Activated T-helper 1 cell treated with anti-CD3 and anti-CD28 coated beads, Interleukin-2, amount 50 U/mL, for 16 hours (primary cell): ENCODE results near the gene CBX4.
A peak's percentile ranks its signal among the peaks of the same experiment; 100 is the strongest.
"Not testable (repeated sequence)": the region's sequence is repeated elsewhere in the genome, so short reads cannot be mapped to it uniquely, and the experiment has no call there.

Source experiments
- DNase-seq, 2 donors: peaks; one replicate each; pipeline ENCODE4 v3.0.0-alpha.2; 2020; ENCODE audit warnings: low read depth in 1 of 2, low spot score in 1 of 2

CBX4 gene

DNA sequence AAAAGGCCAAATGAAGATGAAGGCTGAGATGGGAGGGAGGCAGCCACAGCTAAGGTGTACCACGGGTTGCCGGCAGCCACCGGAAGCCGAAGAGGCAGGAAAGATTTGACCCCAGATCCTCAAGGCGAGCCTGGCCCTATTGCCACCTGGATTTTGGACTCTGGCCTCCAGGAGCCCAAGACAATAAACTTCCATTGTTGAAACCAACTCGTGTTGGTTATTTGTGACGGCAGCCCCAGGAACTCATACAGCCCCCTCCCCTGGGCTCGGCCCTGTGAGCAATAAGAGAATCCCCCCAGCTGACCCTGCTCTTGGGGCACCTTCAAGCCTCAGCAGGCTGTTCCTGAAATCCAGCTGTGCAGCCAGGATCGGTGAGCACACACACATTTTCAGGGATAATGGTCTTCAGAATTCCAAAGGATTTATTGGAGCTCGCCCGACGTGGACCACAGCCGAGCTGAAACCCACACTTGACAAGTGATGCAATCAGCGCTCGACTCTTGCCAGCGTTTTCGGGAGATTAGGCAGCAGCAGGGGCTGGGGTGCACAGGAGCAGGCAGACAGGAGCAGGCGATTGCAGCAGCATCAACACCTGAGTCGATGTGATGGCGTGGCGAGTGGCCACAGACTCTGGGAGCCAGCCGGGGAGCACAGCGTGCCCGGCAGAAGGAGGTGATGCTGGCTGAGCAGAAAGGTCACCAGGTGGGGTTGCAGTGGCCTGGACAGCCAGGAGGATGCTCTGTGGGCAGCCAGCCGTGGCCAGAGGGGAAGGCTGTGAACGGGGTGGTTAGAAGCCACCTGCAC, 22.4 kb upstream of the CBX4 start:
- no peak for DNase-seq

DNA sequence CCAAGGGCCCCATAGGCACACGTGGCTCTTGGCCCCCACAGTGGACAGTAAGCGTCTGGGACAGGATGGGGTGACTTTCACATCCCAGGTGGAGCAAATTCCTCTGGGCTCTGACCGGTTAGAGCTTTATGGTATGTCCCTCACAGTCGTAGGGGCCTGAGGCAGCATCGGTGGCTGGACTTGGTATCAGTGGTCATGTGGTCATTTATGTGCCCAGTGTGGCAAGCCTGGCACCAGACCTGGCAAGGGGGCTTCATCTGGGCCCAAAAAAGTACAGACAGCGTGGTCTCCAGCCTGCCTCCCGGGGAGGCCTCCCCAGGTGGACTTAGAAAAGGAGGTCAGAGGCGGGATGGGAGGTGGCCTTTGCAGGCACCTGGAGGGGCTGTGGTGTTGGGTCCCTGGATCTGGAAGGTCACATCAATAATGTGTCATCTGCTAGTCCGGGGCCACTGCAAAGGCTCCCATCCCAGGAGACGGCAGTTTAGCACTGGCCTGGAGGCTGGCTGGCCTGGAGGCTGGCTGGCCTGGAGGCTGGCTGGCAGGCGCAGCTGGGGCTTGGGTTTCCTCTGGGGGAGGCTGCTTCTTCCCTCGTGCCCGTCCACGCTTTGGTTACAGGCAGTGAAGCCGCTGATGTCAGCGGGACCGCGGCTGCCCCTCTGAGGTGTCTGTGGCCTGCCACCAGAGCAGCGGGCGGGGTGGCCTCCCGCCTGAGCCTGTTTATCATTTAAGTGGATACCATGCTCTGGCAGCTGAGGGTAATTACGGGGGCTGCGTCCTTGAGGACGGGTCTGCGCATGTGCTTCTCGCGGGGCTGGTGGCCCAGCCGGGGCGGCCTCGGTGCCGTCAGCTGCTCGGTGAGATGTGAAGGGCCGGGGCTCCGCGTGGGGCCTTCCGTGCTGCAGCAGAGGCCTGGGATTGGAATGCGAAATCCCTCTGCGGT, 20.7 kb upstream of the CBX4 start:
- no peak for DNase-seq

DNA sequence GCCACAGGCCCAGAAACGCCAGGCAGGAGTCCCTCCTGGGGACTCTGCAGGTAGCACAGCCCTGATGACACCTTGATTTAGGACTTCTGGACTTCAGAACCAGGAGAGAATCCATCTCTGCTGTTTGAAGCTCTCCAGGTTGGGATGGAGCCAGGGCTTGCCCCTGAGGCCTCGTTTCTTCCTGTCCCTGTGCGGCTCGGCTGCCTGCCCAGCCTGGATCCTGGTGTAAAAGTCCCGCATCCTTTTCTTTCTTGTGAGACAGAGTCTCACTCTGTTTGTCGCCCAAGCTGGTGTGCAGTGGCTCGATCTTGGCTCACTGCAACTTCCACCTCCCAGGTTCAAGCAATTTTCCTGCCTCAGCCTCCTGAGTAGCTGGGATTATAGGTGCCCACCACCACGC, 17.9 kb upstream of the CBX4 start:
- no peak for DNase-seq

DNA sequence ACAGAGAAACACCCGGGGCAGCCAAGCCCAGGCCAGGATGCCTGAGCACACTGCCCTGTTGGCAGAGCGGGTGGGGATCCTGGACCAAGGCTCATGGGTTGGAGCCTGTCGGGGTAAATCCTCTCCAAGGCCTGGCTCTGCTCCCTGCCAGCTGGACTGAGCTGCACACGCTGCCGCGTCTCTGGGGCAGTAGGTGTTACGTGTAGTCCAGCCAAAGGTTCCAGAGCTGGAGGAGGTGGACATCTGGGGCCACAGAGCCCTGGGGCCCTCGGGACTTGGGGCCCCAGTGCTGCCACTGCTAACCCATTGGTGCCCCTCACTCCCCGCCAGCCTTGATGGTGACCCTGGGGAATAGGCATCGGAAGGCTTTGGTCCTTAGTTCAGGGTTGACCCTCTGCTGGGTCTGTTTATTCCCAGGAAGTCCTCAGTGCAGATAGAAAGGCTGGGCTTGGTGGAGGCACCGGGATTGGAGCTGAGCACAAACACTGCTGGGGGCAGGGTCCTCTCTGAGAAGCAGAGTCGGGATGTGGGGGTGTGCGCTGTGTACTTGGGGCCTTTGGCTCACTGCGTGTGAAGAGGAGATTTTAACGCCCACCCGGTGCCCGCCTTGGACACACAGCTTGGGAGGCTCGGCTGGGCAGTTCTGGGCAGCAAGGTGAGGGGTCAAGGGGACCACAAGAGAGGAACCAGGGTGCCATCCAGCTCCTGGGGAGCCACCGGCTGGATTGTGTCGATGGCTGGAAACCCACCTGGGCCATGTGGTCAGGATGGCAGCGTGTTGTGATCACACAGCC, 16.3 kb upstream of the CBX4 start:
- no peak for DNase-seq

DNA sequence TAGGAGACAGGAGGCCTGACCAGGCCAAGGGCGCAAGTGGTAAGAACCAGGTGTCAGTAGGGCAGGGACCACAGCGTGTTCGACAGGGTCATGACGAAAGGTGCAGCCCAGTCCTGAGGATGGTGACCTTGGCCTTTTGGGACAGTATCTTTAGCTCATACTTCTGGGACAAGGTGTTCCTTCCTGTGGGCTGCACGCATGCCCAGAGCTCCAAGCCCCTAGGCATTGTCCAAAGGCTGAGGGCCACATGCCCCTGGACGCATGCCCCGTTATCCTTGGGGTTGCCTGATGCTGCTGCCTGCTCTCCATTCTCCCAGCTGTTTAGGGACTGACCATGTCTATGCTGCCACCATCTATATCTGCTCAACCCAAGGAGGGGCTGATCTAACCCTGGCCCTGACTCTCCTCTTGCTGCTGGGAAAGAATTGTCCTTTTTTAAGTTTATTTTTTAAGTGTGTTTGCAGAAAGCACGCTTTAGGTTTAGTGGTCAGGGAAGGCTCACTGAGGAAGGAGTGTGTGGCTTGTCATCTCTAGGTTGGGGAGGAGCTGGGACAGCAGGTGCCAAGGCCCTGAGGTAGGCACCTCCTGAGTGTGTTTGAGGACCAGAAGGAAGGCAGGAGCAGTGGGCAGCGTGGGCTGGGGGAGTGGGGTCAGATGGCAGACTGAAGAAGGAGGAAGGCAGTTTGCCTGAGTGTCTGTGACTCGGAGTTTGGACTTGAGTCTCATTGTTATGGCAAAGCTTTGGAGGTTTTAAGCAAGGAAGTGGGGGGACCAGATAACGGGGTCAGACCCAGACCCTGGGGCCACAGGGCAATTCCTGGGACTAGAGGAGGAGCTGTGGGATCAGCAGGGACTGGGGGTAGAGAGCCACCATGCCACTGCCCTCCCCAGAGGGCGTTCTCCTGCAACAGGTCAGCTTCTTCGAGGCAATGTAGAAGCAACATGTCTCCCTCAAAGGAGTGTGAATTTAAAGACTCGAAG, 15.1 kb upstream of the CBX4 start:
- DNase-seq = no peak

DNA sequence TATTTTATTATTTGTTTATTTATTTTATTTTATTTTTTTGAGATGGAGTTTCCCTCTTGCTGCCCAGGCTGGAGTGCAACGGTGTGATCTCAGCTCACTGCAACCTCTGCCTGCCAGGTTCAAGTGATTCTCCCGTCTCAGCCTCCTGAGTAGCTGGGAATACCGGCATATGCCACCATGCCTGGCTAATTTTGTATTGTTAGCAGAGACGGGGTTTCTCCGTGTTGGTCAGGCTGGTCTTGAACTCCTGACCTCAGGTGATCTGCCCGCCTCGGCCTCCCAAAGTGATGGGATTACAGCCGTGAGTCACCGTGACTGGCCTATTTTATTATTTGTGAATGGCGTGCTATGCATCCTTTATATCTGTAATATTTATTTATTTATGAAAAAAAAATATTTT, 13.9 kb upstream of the CBX4 start:
- DNase-seq = not testable (repeated sequence)

DNA sequence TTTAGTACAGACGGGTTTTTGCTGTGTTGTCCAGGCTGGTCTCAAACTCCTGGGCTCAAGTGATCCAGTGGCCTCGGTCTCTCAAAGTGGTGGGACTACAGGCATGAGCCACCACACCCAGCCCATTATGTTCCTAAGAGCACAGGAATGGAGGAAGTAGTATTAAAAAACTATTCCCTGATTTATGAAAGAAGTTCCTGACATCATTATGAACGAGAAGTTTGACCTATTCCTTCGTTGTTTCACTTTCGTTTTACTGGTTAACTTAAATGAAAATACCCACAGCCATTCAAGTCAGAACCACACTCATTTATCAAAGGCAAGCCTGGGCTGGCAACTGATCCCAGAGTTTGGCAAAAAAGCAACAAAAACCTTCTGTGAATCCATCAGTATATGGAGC, 13.5 kb upstream of the CBX4 start:
- DNase-seq = no peak

DNA sequence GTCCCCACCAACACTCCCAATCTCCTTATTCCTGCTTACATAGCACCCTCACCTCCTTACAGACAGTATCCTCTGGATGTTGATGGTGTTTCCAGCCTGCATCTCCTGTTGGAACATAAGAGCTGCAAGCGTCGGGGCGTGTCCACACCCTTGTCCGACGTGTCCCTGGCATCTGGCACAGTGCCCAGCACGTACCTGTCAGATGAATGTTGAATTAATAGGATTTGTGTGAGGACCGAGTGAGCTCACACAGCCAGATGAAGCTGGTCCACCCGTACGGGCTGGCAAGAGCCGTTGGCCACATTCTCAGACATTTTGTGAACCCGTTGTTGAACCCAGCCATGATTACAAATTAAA, 12.2 kb upstream of the CBX4 start:
- no peak for DNase-seq

DNA sequence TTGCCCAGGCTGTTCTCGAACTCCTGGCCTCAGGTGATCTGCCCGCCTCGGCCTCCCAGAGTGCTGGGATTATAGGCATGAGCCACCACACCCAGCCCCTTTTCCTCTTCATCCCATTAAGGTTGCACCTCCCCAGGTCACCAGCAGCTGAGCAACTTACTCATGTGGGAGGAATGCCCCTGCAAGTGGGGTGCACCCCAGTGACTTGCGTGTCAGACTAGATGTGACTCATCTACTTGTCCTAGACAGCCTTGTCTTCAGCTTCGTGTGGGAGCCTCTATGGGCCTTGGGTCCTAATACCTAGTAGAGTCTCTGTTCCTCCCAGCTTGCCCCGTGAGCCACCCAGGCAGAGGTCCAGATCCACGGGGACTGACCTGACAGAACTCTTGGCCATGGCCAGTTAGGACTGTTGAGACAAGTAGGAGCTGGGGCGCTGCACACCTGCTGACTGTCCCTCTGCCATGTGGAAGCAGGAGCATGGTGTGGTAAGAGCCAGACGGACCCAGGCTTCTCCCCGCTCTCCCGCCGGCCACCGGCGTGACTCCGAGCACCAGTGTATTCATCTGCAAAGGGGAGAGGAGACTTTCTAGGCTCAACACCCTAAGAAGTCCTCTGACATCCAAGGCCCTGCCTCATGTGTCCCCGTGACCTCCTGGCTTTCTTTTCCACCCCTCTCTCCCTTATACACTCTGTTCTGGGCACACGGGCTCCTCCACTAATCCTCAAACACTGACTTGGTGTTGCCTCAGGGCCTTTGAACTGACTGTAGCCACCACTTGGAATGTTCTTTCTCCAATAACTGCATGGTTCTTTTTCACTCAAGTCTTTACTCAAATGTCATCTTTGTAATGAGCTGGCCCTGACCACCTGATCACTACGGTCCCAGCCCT, 11.6 kb upstream of the CBX4 start:
- DNase-seq = no peak

DNA sequence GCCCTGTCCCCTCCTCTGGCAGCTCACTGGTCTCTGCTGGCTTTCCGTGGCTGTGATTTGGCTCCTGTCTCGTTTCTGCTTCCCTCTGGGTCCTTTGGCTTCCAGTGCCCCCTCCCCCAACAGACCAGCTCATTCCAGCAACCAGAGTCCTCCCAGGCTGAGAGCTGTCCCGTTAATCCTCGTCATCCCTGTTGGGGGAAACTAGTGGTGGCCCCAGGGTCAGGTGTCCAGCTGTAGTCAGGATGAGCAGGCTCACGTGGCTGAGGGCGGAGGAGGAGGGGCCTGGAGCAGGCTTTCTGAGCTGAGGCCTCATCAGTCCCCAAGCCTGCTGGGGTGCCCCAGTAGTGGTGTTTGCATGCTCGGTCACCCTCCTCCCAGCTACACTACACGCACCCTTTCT, 10.7 kb upstream of the CBX4 start:
- DNase-seq = no peak

DNA sequence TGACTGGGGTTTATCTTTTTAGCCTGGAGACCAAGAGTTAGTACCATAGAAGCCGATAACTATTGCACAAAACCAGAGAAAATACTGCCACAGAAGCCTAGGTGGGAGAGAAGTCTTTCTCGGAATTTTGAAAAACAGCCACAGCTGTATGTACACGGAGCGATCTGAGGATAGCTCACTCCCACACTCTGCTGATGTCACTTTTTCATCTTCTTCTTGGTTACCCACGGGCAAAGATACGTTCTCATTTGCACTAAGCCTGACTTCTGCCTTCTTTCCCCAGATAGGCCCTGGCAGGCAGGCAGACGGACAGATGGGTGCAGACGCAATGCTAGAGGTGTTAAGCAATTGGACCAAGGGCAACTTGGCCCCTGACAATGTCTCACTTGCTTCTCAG, 9.1 kb upstream of the CBX4 start:
- no peak for DNase-seq

DNA sequence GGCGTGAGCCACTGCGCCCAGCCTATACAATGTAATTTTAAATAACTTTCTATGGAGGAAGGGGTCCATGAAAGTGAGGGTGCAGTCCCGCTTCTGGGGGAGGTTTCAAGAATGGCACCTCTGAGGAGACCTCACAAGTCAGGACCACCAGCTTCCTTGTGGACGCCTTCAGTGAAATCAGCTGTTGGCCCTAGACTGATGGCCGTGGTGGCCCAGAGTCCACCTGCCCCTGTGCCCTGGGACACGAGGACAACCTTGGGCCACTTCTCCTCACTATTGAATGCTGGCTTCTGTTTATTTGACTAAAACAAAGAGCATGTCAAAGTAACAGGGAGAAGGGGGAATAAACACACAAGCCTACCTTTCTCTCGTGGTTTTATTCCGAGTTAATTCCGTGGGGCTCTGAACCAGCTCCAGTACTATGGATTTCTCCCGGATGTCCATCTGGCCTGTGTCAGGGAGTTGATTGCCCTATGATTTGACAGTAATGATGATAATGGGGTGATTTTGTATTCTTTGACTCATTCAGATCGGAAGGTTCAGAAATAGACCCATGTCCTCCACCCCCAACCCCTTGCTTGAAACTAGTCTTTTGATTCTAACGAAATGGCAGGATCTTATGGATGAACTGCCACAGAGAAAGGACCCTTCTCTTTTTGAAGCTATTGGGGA, 8.6 kb upstream of the CBX4 start:
- DNase-seq = no peak

DNA sequence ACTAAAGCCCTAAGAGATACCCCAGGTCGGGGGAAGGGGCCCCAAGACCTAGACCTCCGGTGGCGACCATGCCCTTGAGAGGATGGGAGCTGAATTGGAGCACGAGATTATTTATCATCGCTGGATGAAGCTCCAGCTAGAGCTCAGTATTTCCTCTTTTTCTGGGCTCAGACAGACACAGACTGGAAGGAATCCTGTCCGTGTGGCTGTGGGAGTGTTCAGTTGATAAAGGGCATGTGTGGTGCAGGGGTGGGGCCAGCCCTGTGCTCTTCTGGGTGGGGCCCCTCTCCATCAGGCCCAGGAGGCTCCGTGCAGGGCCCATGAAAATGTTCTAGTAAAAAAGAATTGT, 6.3 kb upstream of the CBX4 start:
- no peak for DNase-seq

DNA sequence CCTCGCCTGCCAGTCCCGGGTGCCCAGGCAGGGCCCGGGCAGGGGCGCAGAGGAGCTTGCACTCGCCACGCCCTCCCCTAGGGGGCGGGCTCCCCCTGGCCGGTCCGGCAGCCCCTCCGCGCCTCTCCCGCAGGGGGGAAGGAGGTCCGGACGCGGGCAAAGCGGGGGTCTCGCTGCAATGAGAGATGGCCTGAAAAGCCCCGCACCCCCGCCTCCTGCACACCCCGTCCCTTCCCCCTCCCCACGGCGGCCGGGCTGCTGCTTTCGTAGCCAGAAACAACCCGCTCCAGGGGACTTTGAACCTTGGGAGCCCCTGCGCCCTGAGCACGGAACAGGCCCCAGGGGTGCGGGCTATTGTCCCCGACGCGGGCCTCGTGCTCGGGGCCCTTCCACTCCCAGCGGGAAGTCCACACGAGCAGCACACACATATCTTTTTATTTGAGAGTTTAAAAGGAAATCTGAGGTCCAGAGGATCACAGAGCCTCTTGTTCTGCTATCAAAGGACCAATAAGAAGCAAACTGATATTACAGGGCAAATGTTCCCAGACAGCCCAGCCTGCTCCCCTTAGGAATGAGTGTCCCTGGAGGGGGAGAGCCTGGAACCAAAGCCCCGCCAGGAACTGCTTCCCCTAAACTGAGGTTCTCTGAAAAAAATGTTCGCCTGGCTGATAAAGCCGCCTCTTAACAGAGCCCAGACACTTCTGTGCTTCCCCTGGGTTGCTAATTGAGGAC, 5.8 kb upstream of the CBX4 start:
- DNase-seq = peak in 1 of 2 donors; percentile 38

DNA sequence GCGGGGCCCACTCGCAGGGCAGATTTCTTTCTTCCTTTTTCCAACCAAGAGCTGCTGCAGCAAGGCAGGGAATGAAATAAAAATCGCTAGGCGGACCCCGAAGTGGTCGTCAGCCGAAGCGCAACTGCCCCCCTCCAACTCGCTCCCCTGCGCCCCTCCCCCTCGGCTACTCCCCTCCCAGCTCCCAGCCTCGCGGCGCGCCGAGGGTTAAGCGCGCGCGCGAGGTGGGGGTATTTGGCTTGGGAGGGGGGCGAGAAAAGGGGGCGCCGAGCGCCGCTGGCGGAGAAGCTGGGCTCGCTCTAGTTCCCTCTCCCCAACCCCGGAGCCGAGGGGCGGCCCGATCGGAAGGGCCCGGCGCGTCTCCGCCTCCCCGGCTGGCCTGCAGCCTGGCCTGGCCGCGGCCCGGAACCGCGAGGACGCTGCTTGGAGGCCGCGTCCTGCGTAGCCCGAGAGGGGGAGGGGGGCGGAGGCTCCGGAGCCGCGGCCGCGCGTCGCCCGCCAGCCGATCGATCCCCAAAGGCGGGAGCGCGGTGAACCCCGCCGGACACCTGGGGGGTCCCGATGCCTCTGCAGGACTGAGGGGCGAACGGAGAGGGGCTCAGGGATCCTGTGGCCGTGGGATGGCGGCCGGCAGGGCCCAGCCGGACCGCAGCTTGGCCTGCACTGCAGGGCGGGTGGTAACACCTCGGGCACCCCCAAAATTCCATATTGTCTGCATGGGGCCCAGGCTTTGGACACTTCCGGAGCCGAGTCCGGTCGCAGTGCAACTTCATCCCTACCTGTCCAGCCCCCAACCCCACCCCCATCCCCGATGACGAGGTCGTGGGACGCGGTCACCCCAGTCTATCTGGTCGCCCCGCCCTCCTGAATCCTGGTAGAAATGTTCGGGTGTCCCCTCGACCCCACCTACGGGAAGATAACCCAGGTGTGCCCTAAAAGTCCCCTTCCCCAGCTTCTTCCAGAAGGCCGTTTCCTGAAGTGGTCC, 4.9 kb upstream of the CBX4 start:
- no peak for DNase-seq

DNA sequence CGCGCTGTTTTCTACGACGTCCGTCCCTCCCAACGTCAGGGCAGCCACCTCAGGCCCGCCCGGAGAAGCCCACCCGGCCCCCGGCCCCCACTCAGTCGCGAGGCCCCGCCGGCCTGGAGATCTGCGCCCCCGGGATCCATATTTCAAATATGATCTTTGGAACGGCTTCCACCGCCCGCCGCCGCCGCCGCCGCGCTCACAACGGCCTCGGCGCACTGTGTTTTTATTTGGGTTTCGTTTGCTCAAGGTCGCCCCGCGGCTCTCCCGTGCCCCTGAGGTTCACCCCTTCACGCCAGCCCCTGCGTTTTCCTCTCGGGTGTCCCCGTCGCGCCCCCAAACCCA, 4.2 kb upstream of the CBX4 start:
- no peak for DNase-seq
